Fibroblast of pulmonary artery (primary cell): Measurements from ENCODE around the gene SERP2.

Experiments
- DNase-seq: peaks from one replicate; pipeline ENCODE4 v3.0.0-alpha.2; 2010; ENCODE audit warnings: low read depth
- H3K4me3 ChIP-seq: replicated peaks from 2 replicates; pipeline ENCODE4 v1.5.1; 2011; ENCODE audit warnings: low read depth, mild to moderate bottlenecking, control low read depth, low read length, moderate library complexity
- TF ChIP-seq, protein P1 (sequence below): IDR thresholded peaks from 2 replicates; pipeline ENCODE4 v1.5.1; 2011; ENCODE audit warnings: mild to moderate bottlenecking, control low read depth, low read length, inconsistent platforms; ENCODE audit errors: missing control alignments

The SERP2 gene

DNA sequence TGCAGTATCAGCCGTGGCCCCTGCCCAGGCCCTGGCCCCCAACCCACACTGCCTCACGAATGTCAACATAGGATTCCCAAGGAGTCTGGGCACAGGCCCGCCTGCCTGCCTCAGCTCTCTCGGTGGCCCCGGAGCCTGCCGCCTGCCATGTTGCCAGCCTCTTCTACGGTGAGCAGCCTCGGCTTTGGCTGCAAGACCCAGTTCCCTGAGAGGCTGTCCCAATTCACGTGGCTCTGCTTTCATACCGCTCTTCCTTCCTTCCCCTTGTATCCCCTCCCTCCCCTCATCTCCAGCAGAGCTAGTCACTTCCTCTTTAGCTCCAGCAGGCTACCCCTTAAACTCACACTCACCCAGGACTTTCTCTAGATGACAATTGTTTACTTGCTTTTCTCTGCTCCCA lies 42.7 kb downstream of the SERP2 start:
- TF ChIP-seq, protein P1, sequence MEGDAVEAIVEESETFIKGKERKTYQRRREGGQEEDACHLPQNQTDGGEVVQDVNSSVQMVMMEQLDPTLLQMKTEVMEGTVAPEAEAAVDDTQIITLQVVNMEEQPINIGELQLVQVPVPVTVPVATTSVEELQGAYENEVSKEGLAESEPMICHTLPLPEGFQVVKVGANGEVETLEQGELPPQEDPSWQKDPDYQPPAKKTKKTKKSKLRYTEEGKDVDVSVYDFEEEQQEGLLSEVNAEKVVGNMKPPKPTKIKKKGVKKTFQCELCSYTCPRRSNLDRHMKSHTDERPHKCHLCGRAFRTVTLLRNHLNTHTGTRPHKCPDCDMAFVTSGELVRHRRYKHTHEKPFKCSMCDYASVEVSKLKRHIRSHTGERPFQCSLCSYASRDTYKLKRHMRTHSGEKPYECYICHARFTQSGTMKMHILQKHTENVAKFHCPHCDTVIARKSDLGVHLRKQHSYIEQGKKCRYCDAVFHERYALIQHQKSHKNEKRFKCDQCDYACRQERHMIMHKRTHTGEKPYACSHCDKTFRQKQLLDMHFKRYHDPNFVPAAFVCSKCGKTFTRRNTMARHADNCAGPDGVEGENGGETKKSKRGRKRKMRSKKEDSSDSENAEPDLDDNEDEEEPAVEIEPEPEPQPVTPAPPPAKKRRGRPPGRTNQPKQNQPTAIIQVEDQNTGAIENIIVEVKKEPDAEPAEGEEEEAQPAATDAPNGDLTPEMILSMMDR = no peak
- no peak overlapping the region for H3K4me3 ChIP-seq
- DNase-seq = no peak

DNA sequence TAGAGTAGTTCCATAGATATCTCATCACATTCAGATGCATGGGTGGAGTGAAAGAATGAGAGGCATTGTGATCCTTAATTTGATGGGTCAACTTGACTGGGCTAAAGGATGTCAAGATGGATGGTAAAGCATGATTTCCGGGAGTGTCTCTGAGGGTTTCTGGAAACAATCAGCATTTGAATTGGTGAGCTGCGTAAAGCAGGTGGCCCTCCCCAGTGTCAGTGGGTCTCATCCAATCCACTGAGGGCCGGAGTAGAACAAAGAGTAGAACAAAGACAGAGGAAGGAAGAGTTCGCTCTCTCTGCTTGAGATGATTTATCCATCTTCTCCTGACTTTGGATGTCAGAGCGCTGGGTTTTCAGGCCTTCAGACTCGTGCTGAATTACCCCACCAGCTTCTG lies 43.1 kb downstream of the SERP2 start:
- DNase-seq = no peak
- TF ChIP-seq, protein P1 = no peak
- H3K4me3 ChIP-seq = no peak overlapping the region

DNA sequence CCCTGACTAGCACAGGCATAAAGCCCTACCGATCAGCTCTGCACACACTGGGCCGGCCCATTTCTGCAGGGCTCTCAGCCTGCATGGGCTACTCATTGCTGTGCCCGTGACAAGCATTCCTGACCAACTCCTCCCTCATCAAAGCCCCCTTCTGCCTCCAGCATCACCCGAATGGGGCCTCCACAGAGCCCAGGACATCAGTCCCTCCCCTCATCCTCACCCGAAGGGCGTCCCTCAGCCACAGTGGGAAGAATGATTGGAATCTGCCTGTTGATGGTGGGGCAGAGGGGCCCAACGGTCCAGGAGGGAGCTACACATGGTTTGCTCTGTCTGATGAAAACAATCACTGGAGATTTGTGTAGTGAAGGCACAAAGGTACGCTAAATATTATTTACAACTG lies 43.8 kb downstream of the SERP2 start:
- TF ChIP-seq, protein P1 = no peak
- no peak for DNase-seq
- no peak overlapping the region for H3K4me3 ChIP-seq

DNA sequence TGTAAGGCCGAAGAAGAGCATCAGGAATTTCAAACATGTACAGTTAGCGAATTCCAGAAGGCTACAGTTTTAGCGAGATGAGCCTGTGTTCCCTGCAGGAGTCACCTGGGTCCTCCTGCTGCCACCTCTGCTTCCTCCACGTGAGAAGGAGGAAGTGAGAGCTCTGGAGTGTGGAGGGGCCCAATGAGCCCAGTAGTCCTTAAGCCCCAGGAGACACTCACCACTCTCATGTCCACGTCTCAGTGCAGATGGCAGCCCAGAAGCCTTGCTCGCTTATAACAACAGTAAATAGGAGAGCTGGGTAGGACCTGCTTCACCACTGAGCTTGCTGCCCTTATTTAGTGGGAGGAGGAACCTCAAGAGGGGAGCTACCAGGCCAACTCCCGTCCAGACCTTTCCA lies 44.3 kb downstream of the SERP2 start:
- H3K4me3 ChIP-seq = no peak overlapping the region
- TF ChIP-seq, protein P1 = no peak
- DNase-seq = no peak

DNA sequence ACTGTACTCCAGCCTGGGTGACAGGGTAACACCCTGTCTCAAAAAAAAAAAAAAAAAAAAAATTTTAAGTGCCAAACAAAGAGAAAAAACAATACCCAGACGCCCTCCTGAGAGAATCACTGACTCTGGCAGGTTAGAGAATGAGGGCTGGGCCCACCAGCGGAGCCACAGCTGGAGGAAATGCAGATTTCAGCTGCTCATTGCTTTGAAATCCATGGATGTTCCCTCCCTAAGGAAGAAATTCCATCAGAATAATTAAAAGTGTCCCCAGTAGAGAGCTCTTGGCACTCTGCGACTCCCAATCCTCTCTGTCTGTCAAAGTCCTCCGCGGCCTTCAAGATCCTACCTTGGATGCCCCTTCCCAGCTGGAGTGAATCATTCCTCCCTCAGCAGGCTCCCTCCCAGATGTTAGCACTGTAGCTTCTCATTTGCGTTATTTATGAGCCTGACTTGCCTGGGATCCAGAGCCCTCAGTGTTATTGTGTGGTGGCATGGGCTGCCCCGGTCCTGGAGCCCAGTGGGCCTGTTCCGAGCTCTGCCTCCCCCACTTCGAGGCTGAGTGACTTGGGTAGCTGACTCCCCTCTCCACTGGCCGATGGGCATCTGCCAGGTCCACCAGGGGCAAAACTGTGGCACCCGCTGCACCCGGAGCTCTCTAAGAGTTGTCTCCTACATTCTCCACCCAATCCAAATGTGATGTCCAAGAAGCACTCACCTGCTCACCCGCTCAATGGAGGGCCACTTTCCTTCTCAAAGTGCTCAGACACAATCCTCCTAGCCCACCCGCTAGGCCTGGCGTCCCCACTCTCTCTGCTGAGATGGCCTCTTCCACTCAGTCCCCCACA lies 47.0 kb downstream of the SERP2 start:
- no peak for DNase-seq
- TF ChIP-seq, protein P1 = no peak
- H3K4me3 ChIP-seq = no peak overlapping the region

DNA sequence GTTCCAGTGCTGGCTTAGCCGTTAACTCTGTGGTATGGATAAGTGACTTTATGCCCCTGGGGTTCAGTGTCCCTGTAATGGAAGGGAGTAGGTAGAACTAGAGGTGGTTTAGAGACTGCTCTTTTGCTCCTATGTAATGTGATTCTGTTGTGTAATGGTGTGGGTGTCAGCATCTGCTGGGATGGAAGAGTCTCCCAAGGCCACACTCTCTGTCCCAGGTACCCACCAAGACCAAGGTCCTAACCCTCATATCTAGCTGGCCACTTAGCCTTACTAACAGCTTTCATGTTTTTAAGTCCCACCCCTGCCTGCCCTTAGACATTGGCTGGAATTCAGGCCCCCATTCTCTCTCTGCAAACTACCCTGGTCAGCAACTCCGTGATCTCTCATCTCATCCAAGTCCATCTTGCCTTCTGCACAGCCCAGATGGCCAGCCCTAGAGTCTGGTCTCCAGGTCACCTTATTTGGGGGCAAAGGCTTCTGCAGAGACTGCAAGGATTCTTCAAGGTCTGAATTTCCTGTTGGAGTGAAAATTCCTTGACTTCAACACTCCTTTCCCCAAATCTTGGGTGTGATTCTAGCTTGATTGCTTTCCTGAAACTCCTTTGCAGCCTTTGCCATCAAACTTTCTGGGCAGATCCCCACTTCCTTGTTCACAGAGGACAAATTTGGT lies 48.4 kb downstream of the SERP2 start:
- DNase-seq = no peak
- no peak overlapping the region for H3K4me3 ChIP-seq
- TF ChIP-seq, protein P1 = no peak
